ENCODE data around the gene CST7.

CST7 gene

DNA sequence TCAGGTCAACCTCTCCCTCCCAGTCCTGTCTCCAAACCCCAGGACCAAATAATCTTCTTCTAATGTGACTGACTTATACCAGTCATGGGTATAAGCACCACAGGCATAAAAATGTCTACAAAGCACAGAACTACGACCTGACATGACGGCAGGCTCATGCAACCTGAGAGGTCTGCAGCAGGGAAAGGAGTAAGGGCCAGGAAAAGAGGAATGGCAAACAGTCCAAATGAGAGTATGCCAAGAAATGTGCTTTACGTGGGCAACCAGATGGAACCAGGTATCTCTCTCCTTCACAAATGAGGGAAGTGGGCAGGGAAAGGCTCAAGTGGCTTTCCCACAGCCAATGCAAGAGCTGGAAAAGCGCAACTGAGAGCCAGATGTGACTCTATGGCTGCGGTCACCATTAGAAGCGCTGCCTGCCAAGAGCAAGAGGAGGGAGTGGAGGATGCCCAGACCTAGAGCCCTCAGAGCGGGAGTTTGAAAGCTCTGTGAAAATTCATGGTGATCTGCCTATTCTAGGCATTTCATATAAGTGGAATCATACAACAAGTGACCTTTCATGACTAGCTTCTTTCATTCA lies 37.5 kb downstream of the CST7 start:
- no peak overlapping the region for H3K27ac ChIP-seq
- no peak overlapping the region for H3K4me3 ChIP-seq
- H3K9me3 ChIP-seq (ENCODE audit: low read depth, low read length), result no peaks in the 10 kb centered on the region
- TF ChIP-seq EZH2 (IDR thresholded peaks at IDR 0.05), result no peak
- no peak for TF ChIP-seq POLR2AphosphoS5 (IDR thresholded peaks at IDR 0.05; ENCODE audit: borderline replicate concordance, low read depth, low read length)
- TF ChIP-seq FOXP2 (optimal IDR thresholded peaks at IDR 0.05; ENCODE audit: control extremely low read depth, extremely low read length, insufficient read depth), result no peak
- peaks cover 4% of the 10 kb centered on the region; the same call in 1 of the 2 replicates for H3K36me3 ChIP-seq (ENCODE audit: insufficient read depth, low read length)
- no peak overlapping the region for H3K9ac ChIP-seq (ENCODE audit: insufficient read length)
- no peak for DNase-seq (ENCODE audit: low read depth, low spot score)

DNA sequence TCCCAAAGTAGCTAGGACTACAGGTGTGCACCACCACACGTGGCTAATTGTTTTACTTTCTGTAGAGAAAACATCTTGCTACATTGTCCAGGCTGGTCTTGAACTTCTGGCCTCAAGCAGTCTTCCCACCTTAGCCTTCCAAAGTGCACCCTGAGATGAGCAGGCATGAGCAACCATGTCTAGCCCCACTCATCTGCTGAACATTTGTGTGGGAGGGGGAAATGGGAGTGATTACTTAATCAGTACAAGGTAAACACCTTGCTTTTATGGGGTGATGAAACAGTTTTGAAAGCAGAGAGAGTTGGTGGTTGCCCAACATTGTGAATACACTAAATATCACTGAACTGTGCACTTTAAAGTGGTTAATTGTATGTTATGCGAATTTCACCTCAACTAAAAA lies 38.2 kb downstream of the CST7 start:
- Histone ChIP-seq H3K4me3 (no peak overlapping the region), H3K36me3 (ENCODE audit: insufficient read depth, low read length) (0 out of 2 replicates have a peak, but pooled peaks cover 4% of the 10 kb centered on the region), H3K27ac (no peak overlapping the region), H3K9ac (ENCODE audit: insufficient read length) (no peak overlapping the region), H3K9me3 (ENCODE audit: low read depth, low read length) (no peaks in the 10 kb centered on the region)
- TF ChIP-seq FOXP2 (optimal IDR thresholded peaks at IDR 0.05; ENCODE audit: control extremely low read depth, extremely low read length, insufficient read depth) (no peak), EZH2 (IDR thresholded peaks at IDR 0.05) (no peak), POLR2AphosphoS5 (IDR thresholded peaks at IDR 0.05; ENCODE audit: borderline replicate concordance, low read depth, low read length) (no peak)
- DNase-seq (ENCODE audit: low read depth, low spot score), result no peak

DNA sequence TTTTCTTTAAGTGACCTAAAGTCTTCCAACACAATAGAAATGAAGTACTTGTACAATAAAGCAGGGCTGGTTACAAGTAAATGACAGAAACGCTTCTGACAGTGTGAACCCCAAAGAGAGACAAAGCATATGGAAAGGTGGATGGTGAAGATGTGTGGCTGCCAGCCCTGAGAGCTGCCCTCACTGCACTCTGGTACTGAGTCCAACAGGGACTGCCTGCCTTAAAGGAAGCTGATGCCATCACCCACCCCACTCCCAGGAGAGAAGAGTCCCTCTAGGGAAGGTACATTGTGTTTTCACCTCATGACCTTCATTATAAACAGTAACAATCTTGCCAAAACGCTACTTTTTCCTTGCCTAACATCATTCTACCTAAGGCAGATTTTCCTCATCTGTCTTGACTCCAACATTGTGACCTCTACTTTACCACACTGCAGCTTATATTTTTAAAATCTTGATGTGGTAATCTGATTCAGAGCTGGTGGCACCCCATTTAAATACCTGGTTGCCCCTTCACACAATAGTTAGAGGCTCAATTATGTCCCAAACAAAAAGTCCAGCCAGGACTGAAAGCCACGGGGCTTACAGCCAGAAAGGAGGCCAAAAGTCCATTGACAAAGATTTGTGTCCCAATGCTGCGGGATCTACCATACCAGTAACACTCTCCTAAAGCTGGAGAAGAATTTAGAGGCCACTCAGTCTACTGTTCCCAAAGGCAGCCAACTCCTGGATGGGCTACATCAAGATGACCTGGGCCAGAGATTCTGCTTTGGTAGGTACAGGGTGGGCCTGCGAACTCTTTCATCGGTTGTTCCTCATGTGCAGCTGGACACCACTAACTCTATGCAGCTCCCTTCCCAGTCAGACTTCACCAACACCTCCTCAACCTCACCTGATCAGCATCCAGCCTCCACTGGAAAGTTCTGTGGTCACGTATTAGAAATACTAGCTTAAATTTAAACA lies 39.1 kb downstream of the CST7 start:
- H3K4me3 ChIP-seq, result no peak overlapping the region
- no peaks in the 10 kb centered on the region for H3K36me3 ChIP-seq (ENCODE audit: insufficient read depth, low read length)
- no peaks in the 10 kb centered on the region for H3K9me3 ChIP-seq (ENCODE audit: low read depth, low read length)
- H3K27ac ChIP-seq, result no peak overlapping the region
- H3K9ac ChIP-seq (ENCODE audit: insufficient read length), result no peak overlapping the region
- no peak for DNase-seq (ENCODE audit: low read depth, low spot score)
- TF ChIP-seq POLR2AphosphoS5 (IDR thresholded peaks at IDR 0.05; ENCODE audit: borderline replicate concordance, low read depth, low read length) (no peak), FOXP2 (optimal IDR thresholded peaks at IDR 0.05; ENCODE audit: control extremely low read depth, extremely low read length, insufficient read depth) (no peak), EZH2 (IDR thresholded peaks at IDR 0.05) (no peak)

DNA sequence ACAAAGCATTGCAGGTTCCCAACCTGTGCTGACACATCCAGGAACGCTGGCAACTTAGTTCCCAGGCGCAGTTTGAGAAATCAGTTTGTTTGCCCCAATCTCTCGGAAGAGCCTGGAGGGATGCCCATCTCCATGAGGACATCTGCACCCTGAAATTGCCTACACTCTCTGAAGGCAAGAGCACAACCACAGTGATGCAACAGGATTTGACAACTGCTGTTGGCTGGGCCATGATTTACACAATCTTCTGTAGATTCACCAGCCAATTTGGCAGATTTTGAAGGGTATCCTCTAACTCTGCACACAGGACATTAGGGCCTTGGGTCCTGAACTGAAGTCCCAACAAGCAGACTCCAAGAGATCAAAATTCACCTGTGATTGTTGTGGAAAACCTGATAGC lies 40.1 kb downstream of the CST7 start:
- TF ChIP-seq POLR2AphosphoS5 (IDR thresholded peaks at IDR 0.05; ENCODE audit: borderline replicate concordance, low read depth, low read length) (no peak), FOXP2 (optimal IDR thresholded peaks at IDR 0.05; ENCODE audit: control extremely low read depth, extremely low read length, insufficient read depth) (no peak), EZH2 (IDR thresholded peaks at IDR 0.05) (no peak)
- Histone ChIP-seq H3K36me3 (ENCODE audit: insufficient read depth, low read length) (no peaks in the 10 kb centered on the region), H3K9ac (ENCODE audit: insufficient read length) (no peak overlapping the region), H3K27ac (no peak overlapping the region), H3K4me3 (no peak overlapping the region), H3K9me3 (ENCODE audit: low read depth, low read length) (no peaks in the 10 kb centered on the region)
- DNase-seq (ENCODE audit: low read depth, low spot score), result no peak

DNA sequence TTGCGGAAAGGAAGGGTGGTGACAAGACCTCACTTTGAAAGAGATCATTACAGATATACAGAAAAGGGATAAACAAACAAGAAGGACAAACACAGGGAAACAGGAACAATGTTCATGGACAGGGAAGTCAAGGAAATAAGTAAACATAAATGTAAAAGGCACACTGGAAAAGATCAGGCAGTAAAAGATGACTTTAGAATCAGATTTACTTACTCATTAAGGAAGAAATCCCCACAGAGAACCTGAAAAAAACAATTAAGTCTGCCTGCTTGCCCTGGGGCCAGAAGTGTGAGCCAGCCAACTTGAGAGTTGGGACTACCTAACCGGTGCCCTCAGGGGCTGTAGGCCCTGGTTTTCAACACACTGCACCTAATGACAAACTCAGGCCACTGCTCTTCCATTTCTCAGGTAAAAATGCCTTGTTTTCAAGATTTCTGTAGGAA lies 41.8 kb downstream of the CST7 start:
- no peak overlapping the region for H3K9ac ChIP-seq (ENCODE audit: insufficient read length)
- H3K4me3 ChIP-seq, result peak overlapping the region; percentile 91
- TF ChIP-seq EZH2 (IDR thresholded peaks at IDR 0.05), result no peak
- no peak for TF ChIP-seq FOXP2 (optimal IDR thresholded peaks at IDR 0.05; ENCODE audit: control extremely low read depth, extremely low read length, insufficient read depth)
- no peak for TF ChIP-seq POLR2AphosphoS5 (IDR thresholded peaks at IDR 0.05; ENCODE audit: borderline replicate concordance, low read depth, low read length)
- no peaks in the 10 kb centered on the region for H3K9me3 ChIP-seq (ENCODE audit: low read depth, low read length)
- H3K27ac ChIP-seq, result no peak overlapping the region
- no peak for DNase-seq (ENCODE audit: low read depth, low spot score)
- H3K36me3 ChIP-seq (ENCODE audit: insufficient read depth, low read length), result no peaks in the 10 kb centered on the region

DNA sequence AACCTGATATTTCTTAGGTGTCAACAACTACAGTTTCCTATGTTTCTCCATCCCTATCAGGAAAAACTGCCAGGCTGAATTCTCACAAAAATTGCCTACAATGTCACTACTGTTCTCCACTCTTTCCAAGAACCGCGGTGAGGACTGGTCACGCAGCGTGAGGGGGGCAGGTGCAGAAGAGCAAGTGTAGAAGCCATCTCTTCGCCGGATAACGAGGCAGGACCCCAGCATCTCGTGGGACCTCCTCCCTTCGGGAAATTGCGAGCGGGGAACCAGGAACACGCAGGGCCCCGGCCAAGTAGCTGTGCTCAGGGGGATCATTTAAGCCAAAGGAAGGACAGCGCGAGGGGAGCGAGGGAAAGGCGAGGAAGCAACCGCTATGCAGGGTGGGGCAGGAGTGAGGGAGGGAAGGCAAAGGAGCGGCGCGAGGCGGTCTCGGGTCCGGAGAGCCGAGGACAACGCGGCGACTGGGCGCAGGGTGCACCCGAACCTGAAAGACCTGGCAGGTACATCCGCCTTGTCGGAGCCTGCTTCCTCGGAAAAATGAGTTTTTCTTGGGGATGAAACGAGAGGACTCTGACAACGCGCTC lies 42.9 kb downstream of the CST7 start:
- TF ChIP-seq EZH2 (IDR thresholded peaks at IDR 0.05), result no peak
- no peak for TF ChIP-seq POLR2AphosphoS5 (IDR thresholded peaks at IDR 0.05; ENCODE audit: borderline replicate concordance, low read depth, low read length)
- no peak for TF ChIP-seq FOXP2 (optimal IDR thresholded peaks at IDR 0.05; ENCODE audit: control extremely low read depth, extremely low read length, insufficient read depth)
- H3K9ac ChIP-seq (ENCODE audit: insufficient read length), result peak overlapping the region; percentile 80
- H3K9me3 ChIP-seq (ENCODE audit: low read depth, low read length), result no peaks in the 10 kb centered on the region
- no peak for DNase-seq (ENCODE audit: low read depth, low spot score)
- no peaks in the 10 kb centered on the region for H3K36me3 ChIP-seq (ENCODE audit: insufficient read depth, low read length)
- peak overlapping the region; percentile 91 for H3K4me3 ChIP-seq
- H3K27ac ChIP-seq, result no peak overlapping the region

DNA sequence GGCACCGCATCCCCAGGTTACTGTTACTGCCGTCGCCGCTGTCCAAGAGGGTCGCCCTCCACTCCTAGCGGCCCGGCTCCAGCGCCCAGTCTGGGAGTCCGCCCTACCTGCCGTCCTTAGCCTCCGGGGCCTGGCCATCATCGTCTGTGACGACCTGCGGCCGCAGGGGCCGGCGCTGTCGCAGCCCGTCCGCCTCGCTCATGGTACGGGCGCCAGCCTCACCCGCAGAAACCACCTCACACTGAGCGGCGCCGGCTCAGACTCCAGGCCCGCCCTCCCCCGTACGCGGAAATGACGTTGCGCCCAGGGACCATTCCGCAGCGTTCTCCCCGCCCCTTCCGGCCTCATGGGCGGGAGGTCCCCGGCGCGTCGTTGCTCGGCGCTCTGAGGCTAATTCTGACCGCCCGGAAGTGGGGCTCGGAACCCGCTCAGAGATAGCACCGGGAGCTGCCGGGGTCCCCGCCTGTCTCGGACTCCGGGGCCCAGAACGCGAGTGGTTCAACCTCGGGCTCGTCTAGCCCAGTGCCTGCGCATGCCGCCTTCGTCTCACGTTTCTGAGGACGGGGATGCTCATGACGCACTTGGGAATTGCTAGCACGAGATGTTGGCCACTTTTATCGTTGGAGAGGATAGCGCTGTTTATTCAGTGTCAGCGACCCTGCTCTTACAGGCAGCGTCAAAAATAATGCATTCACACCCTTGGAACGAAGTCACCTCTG lies 43.6 kb downstream of the CST7 start, which contains the start of gene APMAP:
TSS of gene APMAP (minus strand) at position 265 of the 719 bp plus-strand sequence. CDS start at position 202, 63 bp downstream.
- H3K27ac ChIP-seq, result no peak within 1 kb of the TSS; the same call in 1 of the 2 replicates
- peak within 1 kb of the TSS; percentile 80 for H3K9ac ChIP-seq (ENCODE audit: insufficient read length)
- no peaks in the 10 kb centered on the region for H3K9me3 ChIP-seq (ENCODE audit: low read depth, low read length)
- no peak for DNase-seq (ENCODE audit: low read depth, low spot score)
- TF ChIP-seq EZH2 (IDR thresholded peaks at IDR 0.05) (no peak), POLR2AphosphoS5 (IDR thresholded peaks at IDR 0.05; ENCODE audit: borderline replicate concordance, low read depth, low read length) (peak; percentile 96), FOXP2 (optimal IDR thresholded peaks at IDR 0.05; ENCODE audit: control extremely low read depth, extremely low read length, insufficient read depth) (peak; percentile 45)
- no peaks in the 10 kb centered on the region for H3K36me3 ChIP-seq (ENCODE audit: insufficient read depth, low read length)
- peak within 1 kb of the TSS; percentile 91 for H3K4me3 ChIP-seq
